ENCODE measurements around the gene NOX5.
"Not testable (repeated sequence)": the region's sequence is repeated elsewhere in the genome, so short reads cannot be mapped to it uniquely, and the experiment has no call there.

The NOX5 gene, protein sequence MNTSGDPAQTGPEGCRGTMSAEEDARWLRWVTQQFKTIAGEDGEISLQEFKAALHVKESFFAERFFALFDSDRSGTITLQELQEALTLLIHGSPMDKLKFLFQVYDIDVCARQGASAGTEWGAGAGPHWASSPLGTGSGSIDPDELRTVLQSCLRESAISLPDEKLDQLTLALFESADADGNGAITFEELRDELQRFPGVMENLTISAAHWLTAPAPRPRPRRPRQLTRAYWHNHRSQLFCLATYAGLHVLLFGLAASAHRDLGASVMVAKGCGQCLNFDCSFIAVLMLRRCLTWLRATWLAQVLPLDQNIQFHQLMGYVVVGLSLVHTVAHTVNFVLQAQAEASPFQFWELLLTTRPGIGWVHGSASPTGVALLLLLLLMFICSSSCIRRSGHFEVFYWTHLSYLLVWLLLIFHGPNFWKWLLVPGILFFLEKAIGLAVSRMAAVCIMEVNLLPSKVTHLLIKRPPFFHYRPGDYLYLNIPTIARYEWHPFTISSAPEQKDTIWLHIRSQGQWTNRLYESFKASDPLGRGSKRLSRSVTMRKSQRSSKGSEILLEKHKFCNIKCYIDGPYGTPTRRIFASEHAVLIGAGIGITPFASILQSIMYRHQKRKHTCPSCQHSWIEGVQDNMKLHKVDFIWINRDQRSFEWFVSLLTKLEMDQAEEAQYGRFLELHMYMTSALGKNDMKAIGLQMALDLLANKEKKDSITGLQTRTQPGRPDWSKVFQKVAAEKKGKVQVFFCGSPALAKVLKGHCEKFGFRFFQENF

DNA sequence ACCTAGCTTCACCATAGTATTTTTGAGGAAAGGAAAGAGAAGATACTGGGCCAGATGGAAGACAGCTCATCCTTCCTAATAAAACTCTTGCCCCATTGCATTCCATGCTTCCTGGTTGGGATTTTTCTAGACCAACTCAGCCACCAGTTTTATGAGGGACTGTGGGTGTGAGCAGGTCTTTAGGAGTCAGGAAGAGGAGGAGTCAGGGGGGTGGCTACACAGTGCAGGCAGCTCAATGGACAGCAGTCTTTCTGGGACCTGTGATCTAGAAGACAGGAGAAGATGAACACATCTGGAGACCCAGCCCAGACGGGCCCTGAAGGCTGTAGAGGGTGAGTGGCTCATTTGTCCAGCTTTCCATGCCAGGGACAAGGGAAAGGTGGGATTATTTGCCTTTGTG is at the start of gene NOX5:
Gene NOX5 (plus strand): TSS at position 242 of the 400 bp plus-strand sequence. CDS start 41 bp downstream, at position 283.
- no peak for DNase-seq

DNA sequence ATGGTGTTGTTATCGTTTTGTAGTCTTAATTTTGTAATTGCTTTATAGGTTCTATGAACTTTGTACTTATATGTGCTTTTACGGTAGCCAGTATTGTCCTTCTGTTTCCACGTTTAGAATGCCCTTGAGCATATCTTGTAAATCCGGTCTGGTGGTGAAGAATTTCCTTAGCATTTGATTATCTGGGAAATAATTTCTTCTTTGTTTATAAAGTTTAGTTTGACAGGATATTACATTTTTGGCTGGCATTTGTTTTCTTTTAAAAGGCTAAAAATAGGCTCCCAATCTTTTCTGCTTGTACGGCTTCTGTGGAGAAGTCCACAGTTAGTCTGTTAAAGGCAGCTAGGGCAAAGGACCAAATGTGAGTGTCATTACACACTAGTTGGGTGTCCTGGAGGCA is 47.5 kb upstream of the NOX5 start:
- DNase-seq = no peak

DNA sequence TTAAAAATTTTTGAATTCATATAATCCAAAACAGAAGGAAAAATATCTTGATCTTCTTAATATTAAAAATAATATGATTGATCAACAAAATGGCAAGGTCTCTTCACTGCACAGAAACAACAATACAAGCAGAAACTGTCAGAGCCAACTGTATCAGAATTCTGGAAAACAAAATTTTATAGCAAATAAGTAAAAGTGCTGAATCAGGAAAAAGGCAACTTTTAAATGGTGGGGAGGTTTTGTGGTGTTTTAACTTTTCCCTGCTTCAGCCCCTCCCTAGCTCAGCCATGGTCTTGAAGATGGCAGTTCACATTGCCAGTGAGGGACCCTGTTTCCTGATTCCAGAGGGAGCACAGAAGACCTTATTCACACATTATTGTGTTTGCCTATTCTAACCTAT is 46.5 kb upstream of the NOX5 start:
- DNase-seq = no peak

DNA sequence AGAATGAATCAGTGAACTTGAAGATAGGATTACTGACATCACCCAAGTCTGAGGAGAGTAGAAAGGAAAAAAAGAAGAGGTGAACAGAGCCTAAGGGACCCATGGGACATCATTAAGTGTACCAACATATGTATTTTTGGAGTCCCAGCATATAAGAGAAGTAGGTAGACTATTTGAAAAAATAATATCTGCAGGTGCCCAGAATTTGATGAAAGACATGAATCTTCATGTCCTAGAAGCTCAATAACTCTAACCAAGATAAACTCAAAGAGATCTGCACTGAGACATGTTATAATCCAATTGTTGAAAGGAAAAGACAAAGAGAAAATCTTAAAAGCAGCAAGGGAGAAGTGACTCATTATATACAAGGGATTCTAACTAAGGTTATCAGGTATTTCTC is 45.2 kb upstream of the NOX5 start:
- DNase-seq = no peak

DNA sequence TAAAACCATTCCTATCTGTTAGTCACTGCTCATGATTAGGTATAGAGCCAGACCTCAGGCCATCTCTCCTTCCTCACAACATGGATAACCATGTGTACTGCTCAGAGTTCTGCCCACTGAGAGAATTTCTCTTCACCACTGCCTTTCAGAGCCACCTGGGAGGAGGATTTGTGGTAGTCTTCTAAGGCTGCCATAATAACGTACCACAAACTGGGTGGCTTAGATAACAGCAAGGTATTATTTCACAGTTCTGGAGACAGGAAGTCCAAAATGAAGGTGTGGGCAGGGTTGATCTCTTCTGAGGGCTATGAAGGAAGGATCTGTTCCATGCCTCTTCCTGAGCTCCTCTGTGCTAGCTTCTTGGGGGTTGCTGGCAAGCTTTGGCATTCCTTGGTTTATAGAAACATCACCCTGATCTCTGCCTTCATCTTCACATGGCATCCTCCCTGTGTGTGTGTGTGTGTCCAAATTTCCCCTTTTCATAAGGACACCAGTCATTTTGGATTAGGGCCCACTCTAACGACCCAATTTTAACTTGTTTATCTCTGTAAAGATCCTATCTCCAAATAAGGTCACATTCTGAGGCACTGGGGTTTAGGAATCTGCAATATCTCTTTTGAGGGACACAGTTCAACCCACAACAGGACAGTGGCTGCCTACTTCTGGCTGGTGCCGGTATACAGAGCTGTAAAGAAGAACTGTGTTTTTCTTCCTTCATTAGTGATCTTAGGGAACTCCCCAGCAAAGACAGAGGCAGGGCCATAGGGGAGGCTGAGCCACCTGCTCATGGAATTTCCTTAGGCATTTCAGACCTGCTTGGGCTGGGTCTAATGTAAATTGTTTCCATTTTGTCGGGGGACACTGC is 42.1 kb upstream of the NOX5 start:
- no peak for DNase-seq

DNA sequence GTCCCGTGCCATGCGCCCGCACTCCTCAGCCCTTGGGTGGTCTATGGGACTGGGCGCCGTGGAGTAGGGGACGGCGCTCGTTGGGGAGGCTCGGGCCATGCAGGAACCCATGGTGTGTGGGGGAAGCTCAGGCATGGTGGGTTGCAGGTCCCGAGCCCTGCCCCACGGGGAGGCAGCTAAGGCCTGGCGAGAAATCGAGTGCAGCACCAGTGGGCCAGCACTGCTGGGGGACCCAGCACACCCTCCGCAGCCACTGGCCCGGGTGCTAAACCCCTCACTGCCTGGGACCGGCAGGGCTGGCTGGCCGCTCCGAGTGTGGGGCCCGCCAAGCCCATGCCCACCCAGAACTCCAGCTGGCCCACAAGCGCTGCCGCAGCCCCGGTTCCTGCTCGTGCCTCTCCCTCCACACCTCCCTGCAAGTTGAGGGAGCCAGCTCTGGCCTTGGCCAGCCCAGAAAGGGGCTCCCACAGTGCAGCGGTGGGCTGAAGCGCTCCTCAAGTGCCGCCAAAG is 38.8 kb upstream of the NOX5 start:
- DNase-seq = not testable (repeated sequence)

DNA sequence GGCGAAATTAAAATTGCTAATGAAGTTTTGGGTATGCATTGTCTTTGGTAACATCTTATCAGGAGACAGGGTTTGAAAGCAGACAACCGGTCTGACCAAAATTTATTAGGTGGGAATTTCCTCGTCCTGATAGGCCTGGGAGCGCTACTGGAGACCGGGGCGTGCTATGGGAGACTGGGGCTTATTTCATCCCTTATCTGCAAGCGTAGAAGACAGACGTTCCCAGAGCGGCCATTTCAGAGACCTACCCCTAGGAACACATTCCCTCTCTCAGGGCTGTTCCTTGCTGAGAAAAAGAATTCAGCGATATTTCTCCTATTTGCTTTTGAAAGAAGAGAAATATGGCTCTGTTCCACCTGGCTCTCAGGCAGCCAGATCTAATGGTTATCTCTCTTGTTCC is 37.1 kb upstream of the NOX5 start:
- DNase-seq = not testable (repeated sequence)

DNA sequence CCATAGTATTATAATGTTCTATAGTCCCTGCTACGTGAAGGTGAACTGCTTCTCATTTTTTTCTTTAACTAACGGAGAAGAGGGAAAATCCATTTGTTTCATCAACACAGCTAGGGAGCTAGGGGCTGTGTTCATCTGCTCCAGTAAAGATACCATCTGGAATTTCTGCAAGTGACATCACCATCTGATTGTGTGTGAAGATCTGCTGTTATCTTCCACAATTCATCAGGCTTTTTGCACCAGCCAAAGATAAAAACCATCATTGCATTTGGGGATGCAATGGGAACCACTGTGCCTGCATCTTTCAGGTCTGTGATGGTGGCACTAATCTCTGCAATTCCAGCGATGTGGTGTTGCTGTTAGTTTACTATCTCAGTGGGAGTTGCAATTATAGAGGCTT is 35.5 kb upstream of the NOX5 start:
- DNase-seq = no peak

DNA sequence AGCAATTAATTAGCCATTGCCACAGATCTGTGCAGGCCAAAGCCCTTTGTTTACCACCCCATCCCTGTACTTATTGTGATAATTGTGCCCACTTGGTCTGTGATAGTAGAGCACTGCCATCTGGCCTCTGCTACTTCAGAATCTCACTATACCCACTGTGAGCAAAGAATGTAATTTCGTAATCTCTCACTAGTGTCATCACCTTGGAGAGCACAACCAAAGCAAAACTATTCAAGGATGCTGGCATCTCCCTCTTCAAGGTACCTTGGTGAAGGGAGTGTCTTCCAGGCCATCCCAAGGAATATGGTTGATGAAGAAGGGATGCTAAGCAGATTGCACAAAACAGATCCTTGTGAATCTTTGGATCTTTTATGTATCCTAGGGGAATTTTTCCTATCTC is 34.7 kb upstream of the NOX5 start:
- no peak for DNase-seq

DNA sequence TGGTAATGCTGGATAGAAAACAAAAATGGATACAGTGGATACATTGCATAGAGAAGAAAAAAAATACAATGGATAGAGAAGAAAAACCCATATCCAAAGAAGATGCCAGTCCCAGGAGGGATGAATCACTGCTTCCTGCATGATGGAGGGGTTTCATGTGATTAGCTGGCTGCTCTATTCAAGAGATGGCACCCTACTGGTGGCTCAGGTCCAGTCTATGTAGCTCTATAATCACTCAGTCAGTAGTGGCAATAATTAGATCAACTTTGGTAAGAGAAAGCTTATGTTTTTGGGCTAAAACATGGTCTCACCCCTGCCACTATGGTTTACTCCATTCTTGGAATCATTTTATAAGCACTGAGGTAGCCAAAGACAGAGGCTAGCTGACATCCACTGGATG is 33.7 kb upstream of the NOX5 start:
- DNase-seq = no peak

DNA sequence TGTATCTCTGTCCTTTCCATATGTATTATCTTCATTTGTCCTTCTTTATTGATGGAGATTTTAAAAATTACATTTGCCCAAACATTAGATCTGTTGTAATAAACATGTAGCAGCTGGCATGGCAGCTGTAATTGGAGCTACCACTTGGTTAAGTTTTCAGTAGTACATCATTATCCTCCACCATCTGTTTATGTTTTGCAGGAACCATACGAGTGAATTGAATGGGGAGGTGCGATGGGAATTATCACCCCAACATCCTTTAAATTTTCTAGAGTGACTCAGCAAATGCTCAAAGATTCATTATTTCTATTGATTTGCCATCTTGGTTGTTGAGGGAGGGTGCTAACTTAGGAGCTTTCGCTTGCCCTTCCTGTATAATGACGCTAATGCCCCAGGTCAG is 32.6 kb upstream of the NOX5 start:
- DNase-seq = no peak

DNA sequence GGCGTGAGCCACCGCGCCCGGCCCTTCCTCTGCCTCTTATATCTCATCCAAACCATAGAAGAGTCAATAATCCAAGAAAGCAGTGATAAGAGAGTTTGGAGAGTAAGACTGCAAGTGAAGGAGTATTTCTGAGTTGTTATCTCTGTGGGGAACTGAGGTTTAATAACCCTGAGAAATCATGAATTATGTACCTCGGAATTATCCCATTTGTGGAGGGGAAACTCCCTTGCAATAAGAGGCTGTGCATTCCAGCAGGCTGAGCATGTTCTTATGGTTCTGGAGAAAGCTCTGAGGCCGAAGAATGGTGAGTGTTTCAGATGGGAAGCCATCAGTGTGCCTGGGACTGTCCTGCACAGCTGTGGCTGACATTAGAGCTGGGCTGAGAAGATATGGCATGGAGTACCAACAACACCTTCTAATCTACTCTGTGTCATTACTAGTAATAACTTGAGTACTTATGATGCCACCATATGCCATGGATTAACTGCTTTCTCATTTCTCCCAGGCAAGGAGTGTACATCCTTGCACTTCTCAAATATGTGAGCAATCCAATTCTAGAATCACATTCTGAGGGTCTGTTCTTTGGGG is 31.4 kb upstream of the NOX5 start:
- DNase-seq = no peak

DNA sequence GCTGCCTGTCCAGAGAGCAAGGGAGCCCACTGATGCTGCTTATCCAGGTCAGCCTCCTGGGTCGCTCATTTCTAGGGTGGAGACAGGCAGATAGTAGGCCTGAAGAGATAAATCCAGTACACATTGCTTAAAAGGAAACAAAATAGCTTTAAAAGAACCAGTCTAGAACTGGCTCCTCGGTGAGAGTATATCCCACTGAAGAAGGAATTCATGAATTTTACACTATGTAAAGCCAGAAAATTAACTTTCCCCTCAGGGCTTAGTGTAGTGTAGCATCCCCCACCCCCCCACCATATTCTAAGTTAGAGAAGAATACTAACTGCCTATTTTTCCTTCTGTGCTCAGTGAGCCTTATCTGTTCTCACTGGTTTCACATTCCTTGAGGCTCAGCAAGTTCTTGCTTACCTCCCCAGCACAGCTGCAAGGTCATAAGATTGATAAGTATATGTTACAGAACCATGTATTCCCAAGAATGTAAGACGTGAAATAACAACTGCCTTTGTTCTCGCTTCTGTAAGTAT is 30.5 kb upstream of the NOX5 start:
- DNase-seq = no peak

DNA sequence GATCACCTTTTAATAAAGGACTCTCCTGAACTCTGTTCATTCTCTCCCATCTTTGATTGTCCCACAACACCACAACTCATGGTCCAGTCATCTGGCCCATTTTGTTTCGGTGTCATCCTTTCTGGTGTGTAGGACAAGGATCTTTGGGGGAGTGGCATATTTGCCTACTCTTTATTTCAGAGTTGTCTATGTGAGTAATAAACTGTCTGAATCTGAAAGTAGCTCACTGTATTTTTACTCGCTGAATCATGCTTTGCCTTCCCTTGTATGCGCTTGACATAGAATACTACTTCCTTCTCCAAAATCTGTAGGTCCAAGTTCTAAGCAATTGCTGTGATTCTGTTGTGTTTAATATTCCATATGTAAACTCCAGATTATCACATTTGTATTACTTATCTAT is 29.9 kb upstream of the NOX5 start:
- DNase-seq = no peak

DNA sequence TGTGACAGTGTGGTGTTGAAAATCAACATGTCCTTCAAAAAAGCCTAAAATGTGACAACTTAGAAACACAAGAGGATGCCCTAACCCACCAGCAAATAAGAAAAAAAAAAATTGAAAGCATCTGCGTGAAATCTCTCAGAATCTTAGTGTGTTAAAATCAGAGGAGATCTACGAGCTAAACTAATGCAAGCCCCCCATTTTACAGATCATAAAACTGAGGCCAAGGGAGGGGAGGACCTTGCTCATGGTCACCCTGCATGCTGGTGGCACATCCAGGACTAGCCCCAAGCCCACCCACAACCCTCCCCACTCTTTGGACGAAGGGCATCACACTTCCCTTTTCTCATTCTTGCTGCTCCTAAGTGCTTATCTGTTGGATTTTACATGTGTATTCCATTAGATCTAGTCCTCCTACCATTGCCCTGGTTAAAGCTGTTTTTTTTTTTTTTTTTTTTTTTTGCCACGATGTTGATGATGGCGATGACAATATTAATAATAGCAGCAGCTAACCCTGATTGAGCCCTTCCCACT is 29.1 kb upstream of the NOX5 start:
- DNase-seq = no peak

DNA sequence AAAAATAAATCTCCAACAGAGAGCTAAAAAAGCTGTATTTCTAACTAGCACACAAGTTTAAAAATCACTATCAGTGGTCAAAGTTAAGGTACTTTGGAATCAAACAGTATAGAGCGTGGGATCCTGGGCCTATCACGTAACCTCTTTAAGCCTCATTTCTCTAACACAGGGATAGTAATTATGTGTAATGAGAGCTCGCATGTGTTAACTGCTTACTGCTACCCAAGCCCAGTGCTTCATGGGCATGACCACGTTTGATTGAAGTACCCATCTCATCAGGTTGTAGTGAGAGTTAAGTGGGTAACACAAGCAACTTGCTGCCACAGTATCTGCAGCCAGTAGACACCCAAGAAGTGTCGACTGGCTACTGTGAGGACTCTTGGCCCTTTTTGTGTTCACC is 28.2 kb upstream of the NOX5 start:
- DNase-seq = no peak

DNA sequence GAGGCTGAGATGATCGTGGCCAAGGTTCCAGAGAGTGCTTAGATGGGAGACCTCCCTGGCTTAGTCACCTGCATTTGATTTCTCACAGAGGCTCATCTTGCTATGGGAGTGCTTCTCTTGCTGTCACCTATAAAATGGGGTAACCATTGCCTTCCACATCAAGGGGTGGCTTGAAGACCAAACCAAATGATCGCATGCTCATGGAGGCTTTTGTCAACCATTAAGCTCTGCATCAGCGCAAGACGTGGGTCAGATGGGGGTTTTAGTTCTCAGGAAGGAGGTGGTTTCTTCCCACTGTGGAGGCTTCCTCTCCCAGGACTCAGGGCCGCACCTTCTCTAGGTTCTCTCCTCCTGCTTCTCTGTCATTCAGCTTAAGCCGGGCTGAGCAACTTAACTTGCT is 27.4 kb upstream of the NOX5 start:
- no peak for DNase-seq

DNA sequence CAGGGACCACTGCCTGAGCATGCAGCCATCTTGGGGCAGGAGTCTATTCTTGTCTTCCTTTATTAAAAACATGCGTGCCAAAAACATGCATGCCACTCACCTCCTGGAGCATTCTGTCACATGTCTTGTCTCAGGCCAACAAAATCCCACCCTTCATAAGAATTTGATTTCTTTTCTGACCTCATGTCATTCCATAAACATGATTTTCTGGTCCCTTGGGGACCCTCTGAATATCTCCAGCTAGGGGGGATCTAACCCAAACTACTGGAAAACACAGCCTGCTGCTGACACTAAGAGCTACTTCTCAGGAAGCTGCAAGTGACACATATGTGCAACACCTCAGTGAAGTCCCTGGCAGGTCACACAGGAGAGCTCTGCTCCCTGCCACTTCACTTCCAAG is 26.8 kb upstream of the NOX5 start:
- DNase-seq = no peak

DNA sequence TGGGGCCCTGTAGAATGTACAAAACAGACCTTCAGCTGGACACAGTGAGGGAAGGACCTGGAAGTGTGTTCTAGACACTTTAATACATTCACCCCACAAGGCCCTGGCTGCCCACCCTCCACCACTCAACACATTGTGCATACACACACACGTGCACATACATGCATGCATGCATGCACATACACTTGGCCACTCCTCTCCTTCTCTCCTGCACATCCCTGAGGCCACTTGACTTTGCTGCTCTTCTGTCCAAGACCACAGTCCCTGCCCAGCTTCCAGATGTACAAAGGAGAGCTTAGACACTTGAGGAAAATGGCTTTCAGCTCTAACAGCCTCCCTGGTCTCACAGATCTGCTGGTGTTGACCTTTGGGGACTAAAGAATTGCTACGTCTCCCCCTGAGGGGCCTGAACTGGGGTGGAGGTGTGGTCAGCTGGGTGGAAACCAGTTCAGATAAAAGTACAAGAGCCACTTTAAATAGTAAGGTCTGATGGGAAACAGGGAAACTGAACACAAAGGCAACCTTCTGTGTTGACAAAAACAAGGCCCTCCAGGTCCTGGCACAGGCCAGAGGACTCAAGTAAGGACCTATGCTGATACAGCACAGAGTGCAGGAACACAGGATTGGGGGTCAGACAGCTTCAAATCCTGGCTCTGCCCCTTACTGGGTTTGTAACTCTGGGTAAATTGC is 24.8 kb upstream of the NOX5 start:
- no peak for DNase-seq

DNA sequence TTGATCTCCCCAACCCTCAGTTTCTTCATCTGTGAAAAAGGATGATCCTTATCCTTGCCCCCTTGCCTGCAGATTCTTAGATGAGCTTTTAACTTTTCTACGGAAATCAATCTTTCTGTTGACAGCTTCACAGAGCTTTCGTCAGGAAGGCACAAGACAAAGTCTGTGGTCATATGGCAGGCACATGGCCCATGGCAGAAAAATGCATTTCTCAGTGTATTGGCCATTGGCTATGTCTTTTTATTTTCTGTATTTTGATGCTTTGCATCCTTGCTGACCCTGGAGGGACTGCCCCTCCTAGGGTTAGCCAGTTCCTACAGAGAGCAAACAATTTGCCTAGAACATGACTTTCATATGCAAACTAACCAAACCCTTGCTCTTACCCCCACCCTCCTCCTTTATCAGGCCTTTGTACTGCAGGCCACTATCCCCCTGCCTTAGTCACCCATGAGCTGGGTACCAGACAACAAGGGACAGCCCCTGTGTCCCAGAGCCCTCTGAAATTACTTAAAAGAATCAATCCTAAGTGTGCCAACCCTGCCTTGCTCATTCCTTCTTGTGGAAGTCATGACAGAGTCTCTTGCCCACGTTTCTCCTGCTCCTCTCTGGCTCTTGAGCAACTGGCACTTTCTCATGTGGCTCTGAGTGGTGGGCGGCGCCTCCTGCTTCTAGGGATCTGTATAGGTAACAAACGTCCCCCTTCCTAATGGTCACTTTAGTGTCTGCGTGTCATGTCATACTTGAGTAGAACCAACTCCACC is 24.1 kb upstream of the NOX5 start:
- no peak for DNase-seq

DNA sequence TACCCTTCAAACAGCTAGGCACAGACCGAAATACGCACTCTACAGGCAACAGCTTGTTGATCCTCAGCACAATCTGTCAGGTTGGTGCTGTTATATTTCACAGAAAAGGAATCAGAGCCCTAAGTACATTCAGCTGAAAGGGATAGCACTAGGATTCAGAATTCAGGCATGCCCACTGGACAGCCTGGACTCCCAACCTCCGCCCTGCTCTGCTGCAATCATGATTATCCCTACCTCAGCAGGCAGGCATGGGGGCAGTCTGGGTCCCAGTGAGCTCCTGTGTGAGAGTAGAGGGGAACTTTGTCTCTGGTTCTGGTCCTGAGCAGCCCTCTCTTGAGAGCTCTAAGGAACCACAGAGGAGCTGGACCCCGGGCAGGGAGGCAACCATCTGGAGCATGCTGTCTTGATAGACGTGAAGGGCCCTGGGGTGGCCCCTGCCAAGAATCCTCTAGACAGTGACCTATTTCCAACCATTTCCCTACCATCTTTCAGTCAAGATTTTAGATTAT is 23.4 kb upstream of the NOX5 start:
- no peak for DNase-seq

Measured in CD4-positive, alpha-beta T cell treated with Interleukin-6 for 4 hours (primary cell).